T-helper 2 cell (primary cell): ENCODE results near the gene DHRS2.
A peak's percentile ranks its signal among the peaks of the same experiment; 100 is the strongest.
"Not testable (repeated sequence)": the region's sequence is repeated elsewhere in the genome, so short reads cannot be mapped to it uniquely, and the experiment has no call there.

ENCODE experiments used
- DNase-seq, 5 experiments: peaks; one replicate each; pipeline versions ENCODE4 v3.0.0 to v3.0.0-alpha.2; 2012 to 2022
- total RNA-seq, 2 donors: gene quantifications; one replicate each; lab custom pipeline; 2026; lab: John Stamatoyannopoulos, UW

DHRS2 gene, protein sequence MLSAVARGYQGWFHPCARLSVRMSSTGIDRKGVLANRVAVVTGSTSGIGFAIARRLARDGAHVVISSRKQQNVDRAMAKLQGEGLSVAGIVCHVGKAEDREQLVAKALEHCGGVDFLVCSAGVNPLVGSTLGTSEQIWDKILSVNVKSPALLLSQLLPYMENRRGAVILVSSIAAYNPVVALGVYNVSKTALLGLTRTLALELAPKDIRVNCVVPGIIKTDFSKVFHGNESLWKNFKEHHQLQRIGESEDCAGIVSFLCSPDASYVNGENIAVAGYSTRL
- 0 to 0.94 reads per million in 2 donors for total RNA-seq

DNA sequence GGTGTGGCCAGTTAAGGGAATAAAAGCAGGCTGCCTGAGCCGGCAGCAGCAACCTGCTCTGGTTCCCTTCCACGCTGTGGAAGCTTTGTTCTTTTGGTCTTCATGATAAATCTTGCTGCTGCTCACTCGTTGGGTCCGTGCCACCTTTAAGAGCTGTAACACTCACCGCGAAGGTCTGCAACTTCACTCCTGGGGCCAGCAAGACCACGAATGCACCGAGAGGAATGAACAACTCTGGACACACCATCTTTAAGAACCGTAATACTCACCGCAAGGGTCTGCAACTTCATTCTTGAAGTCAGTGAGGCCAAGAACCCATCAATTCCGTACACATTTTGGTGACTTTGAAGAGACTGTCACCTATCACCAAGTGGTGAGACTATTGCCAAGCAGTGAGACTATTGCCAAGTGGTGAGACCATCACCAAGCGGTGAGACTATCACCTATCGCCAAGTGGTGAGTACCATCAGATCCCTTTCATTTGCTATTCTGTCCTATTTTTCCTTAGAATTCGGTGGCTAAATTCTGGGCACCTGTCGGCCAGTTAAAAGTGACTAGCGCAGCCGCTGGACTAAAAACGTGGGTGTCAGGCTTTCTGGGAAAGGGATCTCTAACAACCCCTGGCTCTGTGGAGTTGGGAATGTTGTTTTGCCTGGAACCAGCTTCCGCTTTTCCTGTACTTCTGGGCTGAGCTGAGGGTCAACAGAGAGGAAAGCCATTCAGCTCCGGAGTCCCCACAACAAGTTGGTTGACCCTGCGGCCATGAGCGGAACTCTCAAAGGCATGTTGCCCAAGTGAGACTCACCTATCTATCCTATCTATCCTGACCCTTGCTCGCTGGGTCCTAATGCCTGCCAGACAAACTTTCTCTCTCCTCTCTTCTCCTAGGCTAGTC, at the start of gene DHRS2:
DHRS2 (plus strand) TSS at position 48 of the 895 bp plus-strand sequence. CDS start 2,501 bp downstream, outside the sequence.
- DNase-seq, result no peak

DNA sequence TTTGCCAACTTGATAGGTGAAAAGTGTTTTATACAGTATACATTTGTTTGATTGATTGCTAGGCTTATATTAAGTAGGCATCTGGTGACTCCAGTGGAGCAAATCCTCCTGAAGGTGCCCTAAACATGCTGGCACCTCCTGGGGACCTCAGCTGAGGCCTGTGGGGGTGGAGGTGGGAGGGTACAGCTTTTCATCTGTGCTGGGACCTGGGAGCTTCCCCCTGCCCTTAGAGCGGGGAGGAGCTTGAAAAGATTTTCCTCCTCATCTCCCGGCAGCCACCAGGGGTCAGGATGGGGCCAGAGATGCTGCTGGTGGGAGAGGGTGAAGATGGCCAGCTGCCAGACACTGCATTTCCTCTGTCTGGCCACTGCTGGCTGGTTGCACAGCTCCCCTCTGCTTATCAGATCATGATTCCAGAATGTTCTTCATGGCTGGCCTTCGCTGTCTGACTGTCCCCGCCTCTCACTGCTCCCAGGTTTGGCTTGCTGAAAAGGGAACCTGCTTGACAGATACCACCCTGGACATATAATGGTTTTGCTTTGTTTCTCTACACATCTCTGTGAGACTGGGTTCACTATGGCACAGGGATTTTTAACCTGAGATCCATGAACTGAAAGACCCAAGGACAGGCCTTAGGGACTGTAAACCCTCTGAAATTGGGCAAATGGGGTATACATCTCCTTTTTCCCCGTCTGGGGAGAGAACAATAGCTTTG, 47.1 kb upstream of the DHRS2 start:
- peak; percentile 44 to 73 (median 69) for DNase-seq

DNA sequence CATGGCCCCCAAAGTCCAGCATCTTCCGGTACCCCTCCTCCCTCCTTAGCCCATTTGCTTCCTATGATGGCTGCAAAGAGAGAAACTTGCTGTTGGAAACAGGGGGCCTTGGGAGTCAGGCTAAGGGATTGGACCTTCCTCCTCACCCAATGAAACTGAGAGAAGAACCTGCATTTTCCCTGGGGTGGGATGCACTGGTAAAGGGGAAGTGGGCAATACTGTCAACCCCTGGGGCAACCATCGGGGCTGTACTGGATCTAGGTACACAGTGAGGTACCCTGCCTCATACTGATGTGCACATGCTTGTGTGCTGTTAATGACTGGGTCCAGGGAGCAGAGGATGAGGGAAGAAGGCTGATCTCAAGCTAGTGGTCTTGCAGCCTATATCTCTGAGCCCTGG, 46.6 kb upstream of the DHRS2 start:
- no peak for DNase-seq

DNA sequence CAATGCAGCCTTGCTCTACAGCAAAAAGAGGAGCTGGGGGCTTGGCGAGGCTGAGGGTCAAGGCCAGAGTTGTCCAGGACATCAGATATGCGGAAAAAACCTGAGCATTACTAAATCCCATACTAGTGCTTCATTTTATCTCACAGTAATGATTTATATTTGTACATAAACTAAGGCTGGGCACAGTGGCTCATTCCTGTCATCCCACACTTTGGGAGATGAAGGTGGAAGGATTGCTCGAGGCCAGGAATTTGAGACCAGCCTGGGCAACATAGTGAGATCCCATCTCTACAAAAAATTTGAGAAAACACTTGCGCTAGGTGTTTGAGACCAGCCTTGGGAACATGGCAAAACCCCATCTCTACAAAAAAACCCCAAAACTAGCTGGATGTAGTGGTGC, 46.0 kb upstream of the DHRS2 start:
- DNase-seq, result no peak

DNA sequence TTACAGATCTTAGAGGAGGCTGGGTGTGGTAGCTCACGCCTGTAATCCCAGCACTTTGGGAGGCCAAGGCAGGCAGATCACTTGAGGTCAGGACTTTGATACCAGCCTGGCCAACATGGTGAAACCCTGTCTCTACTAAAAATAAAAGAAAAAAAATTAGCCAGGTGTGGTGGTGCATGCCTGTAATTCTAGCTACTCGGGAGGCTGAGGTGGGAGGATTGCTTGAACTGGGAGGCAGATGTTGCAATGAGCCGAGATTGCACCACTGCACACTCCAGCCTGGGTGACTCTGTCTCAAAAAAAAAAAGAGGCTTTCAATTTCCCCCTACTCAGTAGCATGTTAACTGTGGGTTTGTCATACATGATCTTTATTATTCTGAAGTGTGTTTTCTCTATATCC, 42.0 kb upstream of the DHRS2 start:
- not testable (repeated sequence) for DNase-seq

DNA sequence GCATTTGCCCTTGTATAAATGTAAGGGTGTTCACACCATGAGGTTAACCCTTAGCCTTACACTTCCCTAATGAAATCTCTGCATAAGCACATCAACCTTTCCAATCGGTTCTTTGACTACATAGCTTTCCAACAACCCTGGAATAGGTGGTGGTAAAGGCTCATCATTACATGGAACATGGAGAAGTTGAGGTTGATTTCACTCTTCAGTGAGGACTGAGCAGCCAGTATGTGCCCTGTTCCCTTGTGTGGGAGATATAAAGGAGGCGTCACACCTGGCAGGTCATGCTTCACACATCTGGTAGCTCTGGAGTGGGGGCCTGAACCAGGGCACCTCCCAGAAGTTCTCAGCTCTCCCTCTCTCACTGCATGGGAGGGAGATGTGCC, 35.8 kb upstream of the DHRS2 start:
- no peak for DNase-seq

DNA sequence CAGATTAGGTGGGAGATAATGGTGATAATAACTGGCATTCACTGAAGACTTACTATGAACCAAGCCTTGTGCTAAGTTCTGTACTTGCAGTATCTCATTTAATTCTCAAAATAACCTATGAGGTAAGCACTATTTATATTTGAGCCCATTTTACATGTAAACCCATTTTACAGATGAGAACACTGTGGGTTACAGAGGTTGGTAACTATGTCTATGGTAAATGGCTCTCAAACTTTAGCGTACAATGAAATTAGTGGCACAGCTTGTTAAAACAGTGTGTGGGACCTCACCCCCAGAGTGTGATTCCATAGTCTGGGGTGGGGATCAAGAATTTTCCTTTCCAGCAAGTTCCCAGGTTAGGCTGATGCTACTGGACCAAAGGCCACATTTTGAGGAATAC, 35.4 kb upstream of the DHRS2 start:
- no peak for DNase-seq

DNA sequence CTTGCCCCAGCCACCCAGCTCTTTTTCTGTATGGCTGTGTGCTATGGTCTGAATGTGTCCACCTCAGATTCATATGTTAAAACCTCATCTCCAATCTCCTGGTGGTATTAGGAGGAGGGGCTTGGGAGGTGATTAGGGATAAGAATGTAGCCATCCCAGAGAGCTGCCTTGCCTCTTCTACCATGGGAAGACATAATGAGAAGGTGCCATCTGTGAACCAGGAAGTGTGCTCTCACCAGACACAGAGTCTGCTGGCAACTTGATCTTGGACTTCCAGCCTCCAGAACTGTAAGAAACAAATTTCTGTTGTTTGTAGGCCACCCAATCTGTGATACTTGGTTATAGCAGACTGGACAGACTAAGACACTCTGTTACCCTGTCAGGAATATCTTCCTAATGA, 34.7 kb upstream of the DHRS2 start:
- no peak for DNase-seq

DNA sequence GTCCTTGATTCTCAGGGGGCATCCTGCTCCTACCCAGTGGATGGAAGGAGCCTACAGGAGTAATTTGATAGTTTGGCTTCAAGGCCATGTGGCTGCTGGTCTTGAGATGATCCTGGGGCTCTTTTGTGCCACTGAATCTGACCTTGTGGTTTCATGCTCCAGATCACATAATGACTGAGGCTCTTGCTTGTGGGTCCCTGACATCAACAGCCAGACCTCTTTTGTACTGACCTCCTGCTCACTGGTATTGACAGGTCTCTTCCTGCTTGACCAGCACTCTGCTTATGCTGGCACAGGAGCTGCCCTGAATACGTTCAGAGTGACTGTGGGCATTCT, 34.4 kb upstream of the DHRS2 start:
- no peak for DNase-seq

DNA sequence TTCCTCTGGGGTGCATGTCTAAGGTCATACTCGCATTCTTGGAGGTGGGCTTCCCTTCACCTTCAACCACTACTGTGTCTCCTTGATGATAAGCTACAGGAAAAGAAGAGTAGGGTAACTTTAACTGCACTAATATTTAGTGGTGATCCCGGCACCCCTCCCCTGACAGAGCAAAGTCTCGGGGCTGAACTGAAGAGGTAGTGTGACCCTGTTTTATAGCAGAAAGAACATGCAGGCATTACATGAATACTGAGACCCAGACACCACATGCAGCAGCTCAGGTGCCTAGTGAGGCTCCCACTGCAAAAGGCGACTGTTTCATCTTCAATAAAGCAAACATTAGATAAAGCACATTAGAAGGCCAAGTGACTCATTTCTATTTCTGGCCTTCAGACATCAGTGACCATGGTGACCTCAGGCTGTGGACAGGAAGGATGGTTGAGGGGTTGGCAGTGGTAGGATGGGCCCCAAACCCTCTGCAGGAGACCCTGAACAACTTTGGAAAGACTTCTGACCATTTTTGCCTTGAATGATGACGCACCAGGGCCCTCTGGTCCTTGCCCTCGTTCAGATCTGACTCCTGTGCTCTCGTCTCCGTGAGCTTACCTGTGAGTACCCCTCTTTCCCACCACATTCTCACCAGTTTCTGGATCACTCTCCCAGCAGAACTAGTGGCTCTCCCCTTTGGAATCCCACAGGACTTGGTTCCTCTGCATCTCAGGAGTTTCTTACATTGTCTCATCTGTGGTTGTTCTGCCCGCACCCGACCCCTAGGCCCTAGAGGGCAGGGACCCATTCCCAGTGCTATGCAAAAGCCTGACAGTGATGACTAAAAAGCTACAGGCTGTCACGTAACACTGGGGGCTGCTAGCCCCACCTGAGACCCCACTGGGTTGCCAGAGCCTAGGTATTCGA, 33.7 kb upstream of the DHRS2 start:
- no peak for DNase-seq

DNA sequence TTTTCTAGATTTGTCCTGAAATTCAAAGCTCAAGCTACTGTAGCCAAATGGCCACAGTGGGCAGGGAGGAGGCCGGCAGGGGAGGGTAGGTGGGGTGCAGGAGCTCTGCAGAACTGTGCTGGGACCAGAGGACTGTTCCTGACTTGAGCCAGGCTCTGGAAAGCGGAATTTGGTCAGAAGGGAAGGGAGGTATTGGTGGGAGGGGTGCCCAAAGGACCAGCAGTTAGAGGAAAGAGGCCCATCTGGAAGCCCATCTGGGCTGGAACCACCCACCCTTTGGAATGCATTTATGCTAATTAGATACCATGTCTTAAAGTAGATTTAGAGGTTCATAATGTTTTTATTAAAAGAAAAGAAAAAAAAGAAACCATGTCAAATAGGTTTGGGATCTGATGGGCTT, 33.1 kb upstream of the DHRS2 start:
- no peak for DNase-seq

DNA sequence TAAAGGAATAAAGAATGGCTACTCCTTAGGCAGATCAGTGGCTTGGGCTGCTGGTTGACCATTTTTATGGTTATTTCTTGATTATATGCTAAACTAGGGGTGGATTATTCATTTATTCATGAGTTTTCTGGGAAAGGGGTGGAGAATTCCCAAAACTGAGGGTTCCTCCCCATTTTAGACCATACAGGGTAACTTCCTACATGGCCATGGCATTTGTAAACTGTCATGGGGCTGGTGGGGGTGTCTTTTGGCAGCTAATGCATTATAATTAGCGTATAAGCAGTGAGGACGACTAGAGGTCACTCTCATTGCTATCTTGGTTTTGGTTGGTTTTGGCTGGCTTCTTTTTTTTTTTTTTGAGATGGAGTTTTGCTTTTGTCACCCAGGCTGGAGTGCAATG, 32.0 kb upstream of the DHRS2 start:
- DNase-seq, result no peak

DNA sequence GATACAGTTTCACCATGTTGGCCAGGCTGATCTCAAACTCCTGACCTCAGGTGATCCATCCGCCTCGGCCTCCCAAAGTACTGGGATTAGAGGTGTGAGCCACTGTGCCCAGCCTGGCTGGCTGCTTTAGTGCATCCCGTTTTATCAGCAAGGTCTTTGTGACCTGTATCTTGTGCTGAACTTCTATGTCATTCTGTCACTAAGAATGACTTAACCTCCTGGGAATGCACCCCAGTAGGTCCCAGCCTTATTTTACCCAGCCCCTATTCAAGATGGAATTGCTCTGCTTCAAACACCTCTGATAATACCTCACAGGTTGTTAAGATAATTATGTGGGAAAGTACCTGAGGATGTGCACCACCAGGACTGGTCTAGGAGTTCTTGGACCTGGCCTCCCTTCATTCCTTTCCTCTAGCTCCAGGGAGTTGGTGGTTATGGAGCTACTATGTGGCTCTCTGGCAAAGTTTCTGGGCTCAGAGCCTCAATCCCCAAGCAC, 31.4 kb upstream of the DHRS2 start:
- no peak for DNase-seq

DNA sequence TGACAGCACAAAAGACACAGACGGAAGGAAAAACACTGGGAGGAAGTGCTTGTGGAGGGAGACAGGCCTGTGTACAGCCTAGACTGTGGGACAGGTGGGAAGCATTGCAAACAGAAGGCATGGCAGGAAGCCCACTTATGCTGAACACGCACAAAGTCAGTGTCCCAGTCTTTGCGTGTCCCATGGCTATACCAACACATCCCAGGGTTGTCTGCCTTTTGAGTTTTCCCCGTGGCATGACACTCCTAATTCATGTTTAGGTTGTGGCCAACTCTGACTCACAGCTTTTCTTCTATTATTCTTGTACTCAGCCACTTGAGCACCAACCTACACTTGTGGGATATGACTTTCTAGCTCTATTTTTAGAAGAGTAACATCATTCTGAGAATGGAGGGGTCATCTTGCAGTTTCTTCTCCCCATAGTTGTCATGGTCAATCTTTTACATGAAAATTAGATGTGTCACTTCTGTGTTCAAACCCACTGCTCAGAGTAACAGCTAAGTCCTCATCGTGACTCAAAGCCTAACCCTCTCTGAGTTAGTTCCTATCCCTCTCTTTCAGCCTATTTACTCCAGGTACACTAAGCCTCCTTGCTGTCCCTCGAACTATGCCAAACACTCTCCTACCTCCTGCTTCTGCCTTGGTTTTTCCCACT, 30.1 kb upstream of the DHRS2 start:
- peak in 1 of 5 experiments; percentile 9 for DNase-seq

DNA sequence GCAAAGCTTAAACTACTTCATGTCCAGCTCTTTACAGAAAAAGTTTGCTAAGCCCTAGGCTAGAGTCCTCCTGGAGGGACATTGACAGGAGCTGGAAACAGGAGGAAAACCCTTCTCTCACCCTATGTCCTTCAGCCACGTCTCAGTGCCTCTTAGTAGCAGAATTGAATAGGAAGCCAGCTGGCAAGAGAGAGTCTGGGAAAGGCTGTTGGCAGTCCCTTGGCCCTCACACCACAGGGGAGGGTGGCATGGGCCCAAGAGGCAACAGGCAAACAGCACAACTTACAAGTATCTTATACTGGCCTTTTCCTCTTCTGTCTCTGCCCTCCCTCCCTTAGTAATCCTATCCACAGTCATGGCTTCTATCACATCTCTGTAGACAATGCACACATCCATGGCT, 27.7 kb upstream of the DHRS2 start:
- DNase-seq, result no peak

DNA sequence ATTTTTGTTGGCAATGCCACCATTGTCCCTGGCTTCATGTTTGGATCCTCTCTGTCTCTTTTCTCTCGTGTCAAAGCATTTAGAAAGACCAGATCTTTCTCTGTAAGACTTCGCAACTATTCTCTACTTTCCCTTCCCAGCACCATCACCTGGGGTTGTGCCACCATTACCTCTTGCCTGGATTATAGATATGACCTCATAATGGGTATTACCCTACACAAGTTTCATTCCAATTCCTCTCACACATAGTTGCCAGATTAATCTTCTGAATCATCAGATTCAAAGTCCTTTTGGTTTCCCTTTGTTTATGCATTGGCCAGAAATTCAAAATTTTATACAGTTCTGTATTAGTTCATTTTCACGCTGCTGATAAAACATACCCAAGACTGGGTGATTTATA, 27.2 kb upstream of the DHRS2 start:
- DNase-seq, result no peak

DNA sequence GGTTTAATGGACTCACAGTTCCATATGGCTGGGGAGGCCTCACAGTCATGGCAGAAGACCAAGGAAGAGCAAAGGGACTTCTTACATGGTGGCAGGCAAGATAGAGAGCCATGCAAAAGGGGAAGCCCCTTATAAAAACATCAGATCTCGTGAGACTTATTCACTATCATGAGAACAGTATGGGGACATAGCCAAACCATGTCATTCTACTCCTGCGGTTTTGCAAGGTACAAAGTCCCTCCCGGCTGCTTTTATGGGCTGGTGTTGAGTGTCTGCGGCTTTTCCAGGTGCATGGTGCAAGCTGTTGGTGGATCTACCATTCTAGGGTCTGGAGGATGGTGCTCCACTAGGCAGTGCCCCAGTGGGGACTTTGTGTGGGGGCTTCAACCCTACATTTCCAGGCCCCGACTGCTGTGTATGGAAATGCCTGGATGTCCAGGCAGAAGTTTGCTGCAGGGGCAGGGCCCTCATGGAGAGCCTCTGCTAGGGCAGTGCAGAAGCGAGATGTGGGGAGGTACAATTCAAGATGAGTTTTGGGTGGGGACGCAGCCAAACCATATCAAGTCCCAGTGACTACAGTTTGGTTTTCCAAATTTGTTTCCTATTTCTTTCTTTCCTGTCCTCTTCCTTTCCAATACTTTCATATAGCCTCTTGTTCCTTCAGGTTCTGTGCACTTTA, 26.6 kb upstream of the DHRS2 start:
- DNase-seq, result not testable (repeated sequence)

DNA sequence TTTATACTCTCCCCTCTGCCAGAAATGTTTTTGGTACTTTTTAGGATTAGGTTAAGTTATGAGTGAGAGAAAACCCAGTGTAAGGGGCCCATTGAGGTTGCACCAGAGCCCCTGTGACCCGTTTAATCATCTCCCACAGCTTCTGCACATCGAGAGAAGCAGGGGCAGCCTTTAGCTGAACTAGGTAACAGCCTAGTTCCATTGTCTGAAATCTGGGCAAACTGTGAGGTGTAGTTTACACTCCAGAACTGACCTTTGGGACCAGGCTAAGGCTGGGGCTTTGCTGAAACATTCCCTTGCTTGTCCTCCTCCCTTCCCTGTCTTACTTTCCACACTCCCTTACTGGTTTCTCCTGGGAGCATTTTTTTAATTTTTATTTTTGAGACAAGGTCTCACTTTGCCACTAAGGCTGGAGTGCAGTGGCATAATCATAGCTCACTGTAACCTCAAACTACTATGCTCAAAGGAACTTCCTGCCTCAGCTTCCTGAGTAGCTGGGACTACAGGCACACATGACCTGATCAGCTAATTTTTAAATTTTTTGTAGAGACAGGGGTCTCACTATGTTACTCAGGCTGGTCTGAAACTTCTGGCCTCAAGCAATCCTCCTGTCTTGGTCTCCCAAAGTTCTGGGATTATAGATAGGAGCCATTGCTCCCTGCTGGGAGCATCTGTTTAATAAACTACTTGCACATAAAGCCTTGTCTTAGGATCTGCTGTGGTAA, 25.9 kb upstream of the DHRS2 start:
- DNase-seq, result peak in 1 of 5 experiments; percentile 86

DNA sequence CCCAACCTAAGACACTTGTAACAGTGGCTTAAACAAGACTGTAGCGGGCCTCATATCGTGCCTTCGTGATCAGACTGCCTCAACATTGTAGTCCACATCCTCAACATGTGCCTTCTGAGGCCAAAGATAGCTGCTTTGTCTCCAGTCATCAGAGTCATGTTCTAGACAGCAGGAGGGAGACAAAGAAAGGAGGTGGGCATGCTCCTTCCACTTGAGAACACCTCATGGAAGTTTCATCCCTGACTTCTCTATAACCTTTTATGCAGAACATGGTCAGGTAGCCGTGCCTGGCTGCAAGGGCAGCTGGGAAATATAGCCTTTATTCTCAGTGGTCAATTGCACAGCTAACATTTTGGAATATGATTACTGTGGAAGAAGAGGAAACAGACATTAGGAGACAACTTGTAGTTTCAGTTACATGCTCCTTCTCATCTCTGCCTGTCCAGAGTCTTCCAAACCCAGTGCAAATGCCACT, 25.3 kb upstream of the DHRS2 start:
- DNase-seq, result peak in 1 of 5 experiments; percentile 89

DNA sequence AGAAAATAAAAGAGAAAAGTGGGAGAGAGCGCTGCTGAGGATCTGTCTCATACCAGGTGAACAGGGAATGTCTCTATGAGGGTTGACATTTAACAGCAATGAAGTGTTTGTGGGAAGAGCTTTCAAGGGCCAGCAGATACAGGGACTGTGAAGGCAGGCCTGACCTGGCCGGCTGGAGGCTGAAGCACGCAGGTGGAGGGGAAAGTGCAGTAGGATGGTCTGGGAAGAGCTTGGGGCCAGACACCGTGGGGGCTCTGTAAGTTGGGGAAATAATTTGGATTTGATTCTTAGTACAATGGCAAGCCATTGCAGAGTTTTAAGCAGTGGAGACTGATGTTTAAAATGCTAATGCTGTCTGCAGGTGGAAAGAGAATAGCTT, 23.8 kb upstream of the DHRS2 start:
- DNase-seq, result no peak
